ENCODE data around the gene PDE1C.
"Not testable (repeated sequence)": the region's sequence is repeated elsewhere in the genome, so short reads cannot be mapped to it uniquely, and the experiment has no call there.

The PDE1C gene

DNA sequence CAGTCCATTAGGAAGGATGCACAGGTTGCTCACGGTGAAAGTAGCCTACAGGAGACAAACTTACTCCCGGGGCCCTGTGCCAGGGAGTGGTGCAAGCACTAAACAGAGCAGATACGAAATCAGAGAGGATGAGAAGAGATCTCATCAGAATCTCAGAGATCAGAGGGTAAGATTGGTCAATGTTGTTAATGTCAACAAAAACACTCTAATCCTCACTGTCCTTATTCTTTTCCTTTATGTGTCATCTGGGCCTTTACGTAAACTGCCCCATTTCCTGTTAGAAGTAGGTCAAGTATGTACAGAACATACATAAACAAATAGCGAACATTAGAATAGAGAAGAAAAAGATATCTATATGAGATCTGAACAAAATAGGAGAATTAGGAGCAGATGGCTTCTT, 220.1 kb downstream of the PDE1C start:
- no peak for DNase-seq (ENCODE audit: low read depth)

- no peak for DNase-seq (ENCODE audit: low read depth)
Observed at GRCh38 chr7:31835471-31835870, 234.7 kb downstream of the PDE1C start.

DNA sequence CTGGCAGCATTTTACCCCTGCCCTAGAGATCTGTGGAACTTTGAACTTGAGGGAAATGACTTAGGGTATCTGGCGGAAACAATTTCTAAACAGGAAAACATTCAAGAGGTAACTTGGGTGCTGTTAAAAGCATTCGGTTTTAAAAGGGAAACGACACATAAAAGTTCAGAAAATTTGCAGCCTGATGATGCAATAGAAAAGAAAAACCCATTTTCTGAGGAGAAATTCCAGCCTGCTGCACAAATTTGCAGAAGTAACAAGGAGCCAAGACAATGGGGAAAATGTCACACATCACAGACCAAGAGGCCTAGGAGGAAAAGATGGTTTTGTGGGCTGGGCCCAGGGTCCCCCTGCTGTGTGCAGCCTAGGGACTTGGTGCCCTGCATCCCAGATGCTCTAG, 236.6 kb downstream of the PDE1C start:
- DNase-seq (ENCODE audit: low read depth) = not testable (repeated sequence)

DNA sequence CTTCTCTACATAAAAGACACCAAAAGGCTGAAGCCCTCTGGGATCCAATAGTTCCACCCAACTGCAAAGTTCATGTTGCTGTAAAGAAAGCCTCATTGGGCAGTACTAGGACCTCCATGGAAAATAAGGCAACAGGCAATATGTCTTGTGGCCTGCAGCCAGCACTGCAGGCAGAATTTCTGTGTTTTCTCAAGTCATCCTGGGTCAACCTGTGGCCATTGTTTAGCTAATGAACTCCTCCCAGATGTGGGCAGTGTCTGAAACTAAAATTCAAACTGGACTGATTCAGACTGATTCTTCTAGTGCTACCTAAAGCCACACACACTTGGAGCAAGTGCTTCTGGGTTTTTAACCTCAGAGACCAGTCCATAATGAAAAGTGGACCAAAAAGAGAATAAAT, 241.7 kb downstream of the PDE1C start:
- no peak for DNase-seq (ENCODE audit: low read depth)

- DNase-seq (ENCODE audit: low read depth) = no peak
Observed at GRCh38 chr7:31825576-31825975, 244.6 kb downstream of the PDE1C start.

- no peak for DNase-seq (ENCODE audit: low read depth)
Observed at GRCh38 chr7:31819031-31819430, 251.2 kb downstream of the PDE1C start.

DNA sequence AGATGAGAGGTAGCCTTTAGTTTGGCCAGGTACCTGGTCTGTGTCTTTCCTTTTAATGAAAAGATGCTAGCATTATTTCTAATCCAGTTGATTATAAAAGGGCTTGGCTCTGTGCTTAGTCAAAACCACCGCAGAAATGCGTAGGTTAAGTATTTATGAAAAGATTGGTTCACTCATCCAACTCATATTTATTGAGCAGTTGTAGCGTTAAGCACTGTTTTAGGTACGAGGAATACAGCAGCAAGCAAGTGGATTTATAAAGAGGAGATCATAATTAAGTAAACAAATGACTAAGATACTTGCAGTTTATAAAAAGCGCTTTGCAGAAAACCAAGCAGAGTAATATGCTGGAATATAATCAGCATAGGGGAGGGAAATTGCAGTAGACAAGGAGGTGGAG, 253.4 kb downstream of the PDE1C start:
- DNase-seq (ENCODE audit: low read depth) = no peak

GRCh38 chr7:31815796-31816195, 254.4 kb downstream of the PDE1C start:
- DNase-seq (ENCODE audit: low read depth) = no peak

- no peak for DNase-seq (ENCODE audit: low read depth)
Observed at GRCh38 chr7:31814187-31814586, 256.0 kb downstream of the PDE1C start.

- DNase-seq (ENCODE audit: low read depth) = peak; percentile 86
Observed at GRCh38 chr7:31811650-31812461, 258.4 kb downstream of the PDE1C start.

DNA sequence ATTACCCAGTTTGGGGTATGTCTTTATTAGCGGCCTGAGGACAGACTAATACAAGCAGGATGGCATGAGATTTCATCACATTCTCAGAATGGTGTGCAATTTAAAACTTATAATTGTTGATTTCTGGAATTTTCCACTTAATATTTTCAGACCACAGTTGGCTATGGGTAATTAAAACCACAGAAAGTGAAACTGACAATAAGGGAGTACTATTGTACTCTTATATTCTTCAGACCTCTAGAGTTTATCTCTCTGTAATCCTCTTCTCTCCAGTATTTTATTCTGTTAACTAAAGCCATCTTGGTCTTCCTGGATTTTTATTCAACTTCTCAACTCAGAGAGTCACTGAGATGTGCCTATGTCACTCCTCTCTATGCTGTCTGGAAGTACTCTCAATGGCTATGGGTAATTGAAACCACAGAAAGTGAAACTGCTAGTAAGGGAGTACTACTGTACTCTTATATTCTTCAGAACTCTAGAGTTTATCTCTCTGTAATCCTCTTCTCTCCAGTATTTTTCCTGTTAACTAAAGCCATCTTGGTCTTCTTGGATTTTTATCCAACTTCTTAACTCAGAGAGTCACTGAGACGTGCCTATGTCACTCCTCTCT, 264.9 kb downstream of the PDE1C start:
- DNase-seq (ENCODE audit: low read depth) = no peak

- no peak for DNase-seq (ENCODE audit: low read depth)
Observed at GRCh38 chr7:31796375-31796774, 273.8 kb downstream of the PDE1C start.

- DNase-seq (ENCODE audit: low read depth) = no peak
Observed at GRCh38 chr7:31794851-31795344, 275.3 kb downstream of the PDE1C start.

DNA sequence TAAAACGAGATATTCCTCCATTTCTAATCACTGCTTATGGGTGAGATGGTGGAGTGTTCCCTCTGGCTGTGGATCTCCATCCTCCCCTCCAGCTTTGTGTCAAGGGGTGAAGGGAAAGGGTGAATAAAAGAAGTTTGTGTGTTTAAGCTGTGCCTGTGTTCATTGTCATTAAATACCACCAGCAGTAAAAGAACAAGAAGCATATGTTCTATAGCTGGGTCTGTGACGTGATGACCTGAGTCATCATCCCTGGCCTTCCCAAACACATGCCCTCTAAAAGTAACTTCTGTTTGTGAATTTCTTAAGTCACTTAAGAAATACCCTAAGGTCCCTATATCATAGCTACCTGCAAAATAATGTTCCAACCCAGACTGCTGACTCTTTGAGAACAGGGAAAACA, 278.3 kb downstream of the PDE1C start:
- no peak for DNase-seq (ENCODE audit: low read depth)

- DNase-seq (ENCODE audit: low read depth) = no peak
Observed at GRCh38 chr7:31788883-31789680, 281.1 kb downstream of the PDE1C start.

GRCh38 chr7:31788445-31788844, 281.8 kb downstream of the PDE1C start:
- peak; percentile 20 for DNase-seq (ENCODE audit: low read depth)

GRCh38 chr7:31786326-31786725, 283.9 kb downstream of the PDE1C start:
- no peak for DNase-seq (ENCODE audit: low read depth)

- DNase-seq (ENCODE audit: low read depth) = peak; percentile 40
Observed at GRCh38 chr7:31785101-31785500, 285.1 kb downstream of the PDE1C start.

- DNase-seq (ENCODE audit: low read depth) = no peak
Observed at GRCh38 chr7:31783221-31783620, 287.0 kb downstream of the PDE1C start.

GRCh38 chr7:31782411-31782991, 287.7 kb downstream of the PDE1C start:
- peak; percentile 47 for DNase-seq (ENCODE audit: low read depth)

DNA sequence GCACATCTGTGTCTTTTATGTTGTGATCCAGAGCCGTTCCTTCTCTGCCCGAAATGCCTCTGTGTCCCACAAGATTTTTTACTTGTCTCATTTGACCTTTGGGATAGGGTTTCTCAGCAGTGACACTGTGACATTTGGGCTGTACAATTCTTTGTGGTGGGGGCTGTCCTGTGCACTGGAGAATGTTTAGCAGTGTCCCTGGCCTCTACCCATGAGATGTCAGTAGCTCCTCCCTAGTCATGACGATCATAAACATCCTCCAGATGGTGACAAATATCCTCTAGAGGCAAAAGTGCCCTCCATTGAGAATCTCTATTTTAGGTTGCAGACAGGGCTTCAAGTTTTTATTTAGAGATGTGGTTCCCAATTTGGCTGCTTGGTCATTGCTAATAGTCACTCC, 291.9 kb downstream of the PDE1C start:
- no peak for DNase-seq (ENCODE audit: low read depth)

DNA sequence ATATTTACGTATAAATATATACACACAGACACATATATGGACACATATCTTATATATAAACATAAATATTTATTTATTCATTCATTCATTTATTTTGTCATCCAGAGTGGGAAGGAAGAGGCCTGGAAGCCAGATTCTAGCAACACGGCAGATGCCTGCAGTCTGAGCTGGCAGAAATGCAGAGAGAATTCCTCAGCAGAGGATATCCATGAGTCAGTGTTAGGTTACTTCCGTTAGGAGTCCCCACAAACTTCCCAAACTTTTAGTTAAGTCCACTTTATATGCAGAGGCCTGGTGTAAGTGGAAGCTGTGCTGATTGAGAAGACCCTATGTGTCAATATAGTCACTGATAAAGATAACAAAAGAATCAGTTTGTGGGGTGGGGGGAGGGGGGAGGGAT, 293.6 kb downstream of the PDE1C start:
- peak; percentile 19 for DNase-seq (ENCODE audit: low read depth)

All from stromal cell of bone marrow (primary cell).